Skeletal muscle satellite cell (primary cell): Measurements from ENCODE around the gene BNIP5.

ENCODE experiments used
- H3K27me3 ChIP-seq: 2 replicates; pipeline ENCODE4 v1.7.0; 2013; ENCODE audit warnings: low read length; ENCODE audit not compliant: control insufficient read depth, insufficient read depth
- H3K36me3 ChIP-seq: 2 replicates; pipeline ENCODE4 v1.7.0; 2013; ENCODE audit warnings: mild to moderate bottlenecking, control low read depth, low read length; ENCODE audit not compliant: insufficient read depth
- H3K4me1 ChIP-seq: 2 replicates; pipeline ENCODE4 v1.7.0; 2013; ENCODE audit warnings: low read length; ENCODE audit not compliant: control insufficient read depth, insufficient read depth
- H3K4me2 ChIP-seq: 2 replicates; pipeline ENCODE4 v1.7.0; 2013; ENCODE audit warnings: mild to moderate bottlenecking, low read length
- H3K4me3 ChIP-seq: 2 replicates; pipeline ENCODE4 v1.7.0; 2013; ENCODE audit warnings: low read length
- H3K9ac ChIP-seq: 2 replicates; pipeline ENCODE4 v1.7.0; 2013; ENCODE audit warnings: mild to moderate bottlenecking, low read depth, low read length, moderate library complexity
- H3K9me3 ChIP-seq: replicated peaks from 2 replicates; pipeline ENCODE4 v1.7.0; 2013; ENCODE audit warnings: mild to moderate bottlenecking, control low read depth, low read length

The BNIP5 gene

DNA sequence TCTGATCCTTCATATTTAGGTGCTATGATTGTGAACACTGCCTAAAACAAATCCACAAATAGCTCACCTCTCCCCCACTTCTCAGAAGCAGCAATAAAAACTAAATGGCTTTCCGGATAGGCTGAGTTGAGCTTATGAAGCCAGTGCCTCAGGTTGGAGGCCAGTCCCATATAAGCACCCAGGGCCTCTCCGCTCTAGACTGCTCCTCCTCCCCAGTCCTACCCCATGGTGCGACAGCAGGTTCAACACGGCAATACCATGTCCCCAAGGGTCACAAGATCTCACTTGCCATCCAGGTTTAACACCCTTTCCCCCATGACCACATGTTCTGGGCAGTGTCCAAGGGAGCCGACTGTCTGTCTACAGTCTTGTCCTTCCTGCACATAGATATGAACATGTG, 20.8 kb downstream of the BNIP5 start:
- no peak overlapping the region for H3K9ac ChIP-seq
- no peaks in the 10 kb centered on the region for H3K4me1 ChIP-seq
- peaks cover 90% of the 10 kb centered on the region for H3K27me3 ChIP-seq
- H3K4me3 ChIP-seq, result no peak overlapping the region
- no peaks in the 10 kb centered on the region for H3K9me3 ChIP-seq
- no peak overlapping the region for H3K4me2 ChIP-seq
- no peaks in the 10 kb centered on the region for H3K36me3 ChIP-seq

DNA sequence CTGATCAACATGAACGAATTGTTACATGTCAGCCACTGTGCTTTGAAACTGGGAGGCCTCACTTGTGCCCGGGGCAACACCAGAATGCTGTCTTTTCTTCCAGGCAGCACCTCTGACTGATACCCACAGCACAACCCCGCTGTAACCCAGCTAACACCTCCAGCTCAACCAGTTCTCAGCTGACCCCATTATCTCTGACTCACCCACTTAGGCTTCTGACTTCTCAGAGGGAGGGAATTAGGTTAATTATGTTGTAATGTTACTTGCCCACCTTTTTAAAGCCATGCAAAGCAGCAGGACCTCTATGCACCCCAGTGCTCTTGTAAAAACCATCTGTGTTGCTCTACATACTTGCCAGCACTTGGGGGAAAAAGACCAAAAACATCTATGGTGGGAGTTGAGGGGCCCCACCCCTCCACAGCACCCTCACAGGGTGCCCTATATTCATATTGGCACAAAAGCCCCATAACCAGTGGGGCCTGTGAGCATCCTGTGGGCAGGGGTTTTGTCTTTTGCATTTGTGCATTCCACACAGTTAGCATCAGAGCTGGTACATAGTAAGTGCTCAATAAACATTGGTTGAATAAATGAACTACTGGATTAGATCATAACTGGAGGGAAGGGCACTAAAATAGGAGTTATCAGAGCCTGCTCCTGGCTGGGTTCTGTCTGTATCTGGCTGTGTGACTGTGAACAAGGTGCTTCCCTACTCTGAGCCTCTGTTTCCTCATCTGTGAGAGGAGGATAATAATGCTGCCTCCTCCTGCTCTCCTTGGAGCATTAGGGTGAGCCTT, 22.3 kb downstream of the BNIP5 start:
- H3K4me3 ChIP-seq, result no peak overlapping the region
- peaks cover 4% of the 10 kb centered on the region for H3K9me3 ChIP-seq
- no peaks in the 10 kb centered on the region for H3K36me3 ChIP-seq
- H3K27me3 ChIP-seq, result peaks cover 89% of the 10 kb centered on the region
- no peak overlapping the region for H3K4me2 ChIP-seq
- H3K4me1 ChIP-seq, result no peaks in the 10 kb centered on the region
- H3K9ac ChIP-seq, result no peak overlapping the region

DNA sequence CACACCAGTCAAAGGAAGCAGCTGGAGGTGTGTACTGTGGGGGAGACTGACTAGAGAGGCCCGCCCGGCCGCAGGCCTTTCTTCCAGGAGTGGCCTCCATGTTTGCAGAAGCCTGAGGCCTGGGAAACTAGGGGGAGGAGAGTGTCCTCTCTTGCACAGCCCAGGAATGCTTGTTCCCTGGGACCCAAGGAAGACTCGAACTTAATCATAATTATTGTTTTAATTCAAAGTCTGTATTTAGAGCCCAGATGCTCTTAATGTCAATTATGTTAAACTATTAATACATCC, 23.1 kb downstream of the BNIP5 start:
- Histone ChIP-seq H3K4me1 (no peaks in the 10 kb centered on the region), H3K9ac (no peak overlapping the region), H3K36me3 (no peaks in the 10 kb centered on the region), H3K4me3 (no peak overlapping the region), H3K4me2 (no peak overlapping the region), H3K9me3 (peaks cover 4% of the 10 kb centered on the region), H3K27me3 (peaks cover 89% of the 10 kb centered on the region)

DNA sequence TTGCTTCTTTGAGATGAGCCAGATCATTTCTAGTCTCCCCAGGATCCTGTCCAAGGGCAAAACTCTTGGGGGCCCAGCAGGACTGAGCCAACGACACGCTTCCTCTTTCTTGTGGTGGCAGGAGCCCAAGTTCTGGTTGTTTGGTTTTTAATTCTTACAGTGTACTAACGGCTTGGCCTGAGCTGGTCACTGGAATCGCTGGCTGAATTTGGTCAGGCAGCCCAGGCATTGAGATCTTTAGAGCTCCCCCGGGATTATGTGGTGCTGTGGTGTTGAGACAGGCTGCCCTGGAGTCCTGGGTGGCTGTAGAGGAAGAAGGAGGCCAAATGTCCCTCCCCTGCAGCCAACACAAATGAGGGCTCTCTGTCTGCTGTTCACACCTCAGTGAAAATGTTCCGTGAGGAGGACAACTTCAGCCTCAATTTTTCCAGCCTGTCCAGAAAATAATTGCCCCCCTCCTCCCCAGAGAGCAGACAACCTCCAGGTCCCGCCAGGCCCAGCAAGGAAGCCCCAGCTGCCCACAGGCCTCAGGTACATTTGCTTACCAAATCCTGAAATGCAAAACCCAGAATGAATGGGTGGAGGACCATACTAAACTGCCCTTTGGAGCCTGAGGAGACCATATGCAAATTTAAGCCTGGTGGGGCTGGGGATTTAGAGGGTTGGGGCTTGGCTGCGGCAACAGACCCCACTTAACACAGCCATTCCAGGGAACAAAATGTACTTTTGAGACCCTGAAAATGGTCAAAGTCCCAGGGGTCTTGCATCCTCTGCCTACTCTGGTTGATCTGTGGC, 23.6 kb downstream of the BNIP5 start:
- H3K9ac ChIP-seq, result no peak overlapping the region

DNA sequence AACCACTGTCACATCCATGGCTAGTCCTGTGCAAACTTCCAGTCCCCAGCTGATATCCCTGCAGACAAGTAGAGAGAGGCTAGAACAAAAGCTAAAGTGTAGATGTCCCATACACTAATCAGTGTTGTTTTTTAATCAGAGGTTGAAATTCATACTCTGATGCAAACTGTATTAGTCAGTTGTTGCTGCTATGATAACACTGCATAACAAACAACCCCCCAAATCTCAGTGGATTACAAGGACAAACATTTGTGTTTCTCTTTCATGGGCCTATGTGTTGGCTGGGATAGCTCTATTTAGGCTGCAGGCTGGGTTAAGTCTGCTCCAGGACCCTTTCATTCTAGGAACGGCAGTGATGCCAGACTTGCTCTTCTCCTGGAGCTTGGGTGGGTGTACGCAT, 26.8 kb downstream of the BNIP5 start:
- H3K4me2 ChIP-seq, result no peak overlapping the region
- H3K9ac ChIP-seq, result no peak overlapping the region
- H3K36me3 ChIP-seq, result no peaks in the 10 kb centered on the region
- H3K27me3 ChIP-seq, result peaks cover 79% of the 10 kb centered on the region
- peaks cover 4% of the 10 kb centered on the region for H3K9me3 ChIP-seq
- H3K4me3 ChIP-seq, result no peak overlapping the region
- H3K4me1 ChIP-seq, result no peaks in the 10 kb centered on the region

More for the DNA sequence above, 23.6 kb downstream of the BNIP5 start:
- Histone ChIP-seq H3K4me3 (no peak overlapping the region), H3K4me2 (no peak overlapping the region), H3K36me3 (no peaks in the 10 kb centered on the region), H3K27me3 (peaks cover 89% of the 10 kb centered on the region), H3K4me1 (no peaks in the 10 kb centered on the region), H3K9me3 (peaks cover 4% of the 10 kb centered on the region)

DNA sequence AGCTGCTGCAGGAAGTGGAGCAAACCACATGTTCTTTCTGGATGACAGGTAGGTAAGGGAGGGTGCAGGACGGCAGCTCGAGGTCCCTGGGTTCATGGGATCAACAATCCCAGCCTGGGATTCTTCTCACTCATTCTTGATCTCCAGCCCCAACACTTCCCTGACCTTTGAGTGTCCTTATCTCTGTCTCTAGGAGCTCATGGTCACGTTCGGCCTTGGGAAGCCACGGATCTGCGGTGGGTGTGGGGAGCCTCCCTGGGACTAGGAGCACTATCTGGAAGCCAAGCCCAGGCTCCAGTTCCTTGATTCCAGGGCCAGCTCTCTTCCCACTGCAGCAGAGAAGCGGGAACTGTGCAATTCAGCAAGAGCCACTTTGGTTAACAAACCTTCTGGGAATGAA, 27.5 kb downstream of the BNIP5 start:
- Histone ChIP-seq H3K27me3 (peaks cover 76% of the 10 kb centered on the region), H3K4me2 (no peak overlapping the region), H3K4me3 (no peak overlapping the region), H3K9me3 (peaks cover 4% of the 10 kb centered on the region), H3K36me3 (no peaks in the 10 kb centered on the region), H3K9ac (no peak overlapping the region), H3K4me1 (no peaks in the 10 kb centered on the region)

DNA sequence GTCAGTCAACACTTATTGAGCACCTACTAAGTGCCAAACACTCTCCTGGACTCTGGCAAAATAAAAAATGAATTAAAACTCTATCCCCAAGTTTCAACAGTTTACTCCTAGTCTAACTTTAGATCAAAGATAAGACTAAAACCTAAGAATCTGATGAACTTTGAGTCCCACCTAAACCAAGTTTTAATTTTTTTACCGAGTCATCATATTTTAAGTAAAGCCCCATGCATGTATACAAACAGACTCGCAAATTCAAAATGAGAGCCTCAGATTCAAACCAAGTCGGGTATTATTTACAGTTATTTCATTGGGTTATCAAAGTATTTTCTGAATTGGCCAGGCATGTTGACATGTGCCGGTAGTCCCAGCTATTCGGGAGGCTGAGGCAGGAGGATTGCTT, 28.2 kb downstream of the BNIP5 start:
- no peak overlapping the region for H3K9ac ChIP-seq
- no peaks in the 10 kb centered on the region for H3K4me1 ChIP-seq
- H3K36me3 ChIP-seq, result no peaks in the 10 kb centered on the region
- peaks cover 73% of the 10 kb centered on the region for H3K27me3 ChIP-seq
- peaks cover 4% of the 10 kb centered on the region for H3K9me3 ChIP-seq
- no peak overlapping the region for H3K4me2 ChIP-seq
- no peak overlapping the region for H3K4me3 ChIP-seq

DNA sequence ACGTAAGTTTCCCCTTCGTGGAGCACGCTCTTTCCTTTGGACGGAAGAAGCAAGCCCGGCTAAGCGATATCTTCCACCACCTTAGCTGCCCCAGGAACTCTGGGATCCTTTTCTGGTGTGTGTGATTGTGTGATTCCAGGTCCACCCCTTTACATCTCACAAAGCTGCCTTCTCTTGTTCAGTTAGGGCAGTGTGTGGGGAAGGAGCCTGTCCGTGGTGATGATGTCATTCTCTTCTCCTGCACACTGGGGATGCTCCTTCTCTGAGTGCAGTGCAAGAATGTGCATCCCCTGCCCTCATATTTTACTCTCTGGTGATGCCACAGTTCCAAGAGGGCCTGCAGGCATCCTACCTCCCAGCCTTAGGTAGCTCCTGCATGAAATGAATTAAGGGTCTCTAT, 30.3 kb downstream of the BNIP5 start:
- peaks cover 59% of the 10 kb centered on the region for H3K27me3 ChIP-seq
- H3K4me1 ChIP-seq, result no peaks in the 10 kb centered on the region
- H3K4me3 ChIP-seq, result no peak overlapping the region
- H3K9me3 ChIP-seq, result peaks cover 4% of the 10 kb centered on the region
- no peaks in the 10 kb centered on the region for H3K36me3 ChIP-seq
- H3K9ac ChIP-seq, result no peak overlapping the region
- no peak overlapping the region for H3K4me2 ChIP-seq

DNA sequence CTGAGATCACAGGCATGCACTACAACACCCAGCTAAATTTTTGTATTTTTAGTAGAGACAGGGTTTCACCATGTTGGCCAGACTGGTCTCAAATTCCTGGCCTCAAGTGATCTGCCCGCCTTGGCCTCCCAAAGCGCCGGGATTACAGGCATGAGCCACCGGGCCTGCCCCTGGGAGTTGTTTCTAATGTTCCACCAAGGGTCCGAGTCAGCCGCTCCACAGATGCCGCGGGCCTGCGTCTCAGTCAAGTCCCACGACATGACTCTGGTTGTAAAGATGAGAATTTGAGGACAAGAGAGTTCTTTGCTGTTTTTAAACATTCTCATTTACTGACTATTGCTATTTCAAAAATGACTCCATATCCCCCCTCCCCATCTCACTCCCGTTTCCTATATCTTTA, 30.8 kb downstream of the BNIP5 start:
- H3K4me1 ChIP-seq, result no peaks in the 10 kb centered on the region
- H3K9me3 ChIP-seq, result peaks cover 4% of the 10 kb centered on the region
- H3K4me3 ChIP-seq, result no peak overlapping the region
- no peak overlapping the region for H3K4me2 ChIP-seq
- H3K27me3 ChIP-seq, result peaks cover 59% of the 10 kb centered on the region
- no peak overlapping the region for H3K9ac ChIP-seq
- H3K36me3 ChIP-seq, result no peaks in the 10 kb centered on the region

DNA sequence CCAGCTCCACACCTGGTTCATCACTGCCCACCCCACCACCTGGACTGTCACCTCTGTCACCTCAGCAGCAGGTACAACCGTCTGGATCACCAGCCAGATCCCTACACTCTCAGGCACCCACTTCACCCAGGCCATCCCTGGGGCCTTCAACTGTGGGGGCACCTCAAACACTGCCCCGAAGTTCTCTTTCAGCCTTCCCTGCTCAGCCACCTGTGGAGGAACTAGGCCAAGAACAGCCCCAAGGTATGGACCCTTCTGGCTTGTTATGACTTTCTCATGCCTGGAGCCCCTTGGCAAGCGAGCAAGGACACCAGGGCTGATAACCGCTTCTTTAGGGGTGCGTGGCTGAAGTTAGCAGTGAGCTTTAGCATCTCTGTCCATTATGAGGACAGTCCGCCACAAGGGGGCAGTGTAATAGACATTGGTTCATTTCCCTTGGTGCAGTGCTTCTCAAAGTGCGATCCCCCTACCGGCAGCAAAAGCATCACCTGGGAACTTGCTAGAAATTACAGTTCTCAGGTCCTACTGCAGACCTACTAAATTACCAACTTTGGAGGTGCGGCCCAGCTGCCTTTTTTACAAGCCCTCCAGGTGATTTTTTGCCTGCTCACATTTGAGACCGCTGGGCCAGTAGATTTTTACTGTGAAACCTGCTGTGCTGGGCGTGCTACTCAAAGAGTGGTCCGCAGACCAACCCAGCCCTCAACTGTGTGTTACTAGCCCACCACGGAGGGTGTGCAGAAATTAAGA, 34.3 kb downstream of the BNIP5 start:
- no peaks in the 10 kb centered on the region for H3K9me3 ChIP-seq
- H3K4me3 ChIP-seq, result no peak overlapping the region
- no peaks in the 10 kb centered on the region for H3K4me1 ChIP-seq
- no peak overlapping the region for H3K4me2 ChIP-seq
- H3K36me3 ChIP-seq, result no peaks in the 10 kb centered on the region
- H3K9ac ChIP-seq, result no peak overlapping the region
- peaks cover 49% of the 10 kb centered on the region for H3K27me3 ChIP-seq

DNA sequence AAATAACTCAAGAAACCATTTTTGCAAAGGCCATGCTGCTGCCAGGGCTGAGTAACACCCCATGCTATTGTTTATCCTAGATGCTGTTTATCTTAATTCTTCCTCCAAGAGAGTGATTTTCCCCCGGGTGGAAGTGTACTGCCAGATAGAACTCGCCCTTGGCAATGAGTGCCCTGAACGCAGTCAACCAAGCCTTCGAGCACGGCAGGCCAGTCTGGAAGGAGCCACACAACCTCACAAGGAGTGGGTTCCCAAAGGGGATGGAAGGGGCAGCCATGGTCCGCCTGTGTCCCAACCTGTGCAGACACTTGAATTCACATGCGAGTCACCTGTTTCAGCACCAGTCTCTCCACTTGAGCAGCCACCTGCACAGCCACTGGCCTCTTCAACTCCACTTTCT, 34.9 kb downstream of the BNIP5 start:
- Histone ChIP-seq H3K36me3 (no peaks in the 10 kb centered on the region), H3K27me3 (peaks cover 54% of the 10 kb centered on the region), H3K4me3 (no peak overlapping the region), H3K9ac (no peak overlapping the region), H3K4me1 (no peaks in the 10 kb centered on the region), H3K9me3 (no peaks in the 10 kb centered on the region), H3K4me2 (no peak overlapping the region)
